HL-60/S4 treated with phorbol 12-myristate 13-acetate at 8.2 ng/mL for 4 days and 3 days (cell line): ENCODE results near the gene GJB2.

Source experiments
- in situ Hi-C: fragments of 300-500 bp; cut with MboI; formaldehyde crosslinking; loops from 2 replicates; pipeline ENCODE4 v1.15.0; 2022; ENCODE audit warnings: low sequenced_read_pairs

GJB2 gene

DNA sequence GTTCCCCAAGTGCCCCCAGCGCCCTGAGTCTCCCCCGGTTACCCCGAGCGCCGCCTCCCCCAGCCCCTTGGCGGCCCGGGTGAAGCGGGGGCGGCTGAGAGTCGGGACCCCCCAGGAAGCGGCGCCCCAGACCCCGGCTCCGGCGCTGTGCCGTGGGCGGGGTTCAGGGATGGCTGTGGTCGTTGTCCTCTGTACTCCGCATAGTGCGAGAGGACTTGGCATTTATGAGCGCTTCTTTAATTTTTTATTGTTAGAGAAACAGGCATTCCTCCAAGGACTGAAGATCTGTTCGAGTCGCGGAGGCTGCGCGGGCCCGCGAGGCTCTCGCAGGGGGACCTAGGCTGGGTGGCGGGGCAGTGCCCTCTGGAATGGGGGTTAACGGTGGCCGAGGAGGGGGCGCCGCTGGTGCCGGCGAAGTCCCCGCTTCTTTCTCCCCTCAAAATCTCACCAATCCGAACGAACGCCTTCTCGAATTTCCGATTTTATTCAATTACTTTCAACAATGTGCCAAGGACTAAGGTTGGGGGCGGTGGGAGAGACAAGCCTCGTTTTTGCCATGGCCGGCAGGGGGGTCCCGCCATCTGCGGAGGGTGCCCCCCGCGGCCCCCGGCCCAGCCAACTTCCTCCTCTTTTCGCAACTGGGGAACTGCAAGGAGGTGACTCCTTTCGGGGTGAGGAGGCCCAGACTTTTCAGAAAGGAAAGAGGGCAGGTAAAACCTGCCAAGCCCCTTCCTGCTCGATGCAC is 596 bp upstream of the GJB2 start:
- in situ Hi-C loops = loop anchor here (25.0 kb wide), 2 partner anchors 169 to 744 kb away; no protein-coding TSS in a partner anchor

DNA sequence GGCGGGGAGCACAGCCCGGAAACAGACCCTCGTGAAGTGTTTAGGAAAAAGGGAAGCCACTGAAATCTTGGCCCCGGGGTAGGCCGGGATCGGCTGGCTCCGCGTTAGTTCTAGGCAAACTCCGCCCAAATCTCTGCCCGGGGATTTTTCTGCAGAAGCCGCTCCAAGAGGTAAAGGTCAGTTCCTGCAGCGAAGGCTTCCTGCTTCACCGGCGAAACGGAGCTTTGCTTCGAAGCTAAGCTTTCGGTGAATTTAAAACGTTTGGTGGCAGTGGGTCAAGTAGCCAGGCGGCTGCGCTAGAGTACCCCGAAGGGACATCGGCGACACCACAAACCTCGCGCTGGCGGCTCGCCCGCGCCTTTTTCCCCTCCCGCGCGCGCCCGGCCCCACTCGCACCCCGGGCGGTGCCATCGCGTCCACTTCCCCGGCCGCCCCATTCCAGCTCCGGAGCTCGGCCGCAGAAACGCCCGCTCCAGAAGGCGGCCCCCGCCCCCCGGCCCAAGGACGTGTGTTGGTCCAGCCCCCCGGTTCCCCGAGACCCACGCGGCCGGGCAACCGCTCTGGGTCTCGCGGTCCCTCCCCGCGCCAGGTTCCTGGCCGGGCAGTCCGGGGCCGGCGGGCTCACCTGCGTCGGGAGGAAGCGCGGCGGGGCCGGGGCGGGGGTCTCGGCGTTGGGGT is 441 bp downstream of the GJB2 start:
- in situ Hi-C loops = loop anchor here (25.0 kb wide), 2 partner anchors 170 to 745 kb away; no protein-coding TSS in a partner anchor

DNA sequence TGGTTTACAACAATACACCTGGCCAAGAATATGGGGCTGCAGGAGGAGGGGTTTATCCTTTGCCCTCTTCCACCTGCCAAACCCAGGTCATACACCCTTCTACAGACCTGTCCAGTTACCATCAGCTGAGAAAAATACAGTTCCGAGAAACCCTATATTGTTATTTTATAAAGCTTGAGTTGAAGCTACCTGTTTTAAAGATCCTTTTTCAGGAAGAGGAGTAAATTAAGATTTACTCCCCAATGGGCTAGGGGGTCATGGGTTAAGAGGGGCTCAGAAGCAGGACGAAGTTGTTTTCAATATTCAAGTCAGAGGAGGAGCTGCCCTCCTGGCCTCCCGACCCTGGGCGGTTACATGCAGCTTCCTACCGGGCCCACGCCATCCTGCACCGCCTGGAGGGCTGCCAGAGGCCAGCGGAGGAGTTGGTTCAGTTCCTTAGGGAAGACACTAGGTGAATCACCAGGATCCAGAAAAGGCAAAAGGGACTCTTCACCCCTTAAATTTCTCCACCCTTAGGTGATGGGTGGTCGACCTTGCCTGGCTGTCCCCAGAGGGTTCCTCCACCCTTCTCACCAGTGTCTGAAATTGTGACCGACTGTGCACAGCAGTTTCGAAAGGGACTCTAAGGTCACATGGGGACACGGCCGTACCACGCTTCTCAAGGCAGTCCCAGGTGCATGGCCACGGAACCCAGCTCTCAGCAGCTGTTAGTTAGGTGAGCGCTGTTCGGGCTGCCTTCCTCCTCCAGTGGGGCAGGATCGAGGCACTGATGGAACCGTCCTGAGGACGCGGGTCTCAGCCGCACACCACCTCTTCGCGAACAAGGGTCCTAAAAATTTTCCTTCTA is 1.2 kb downstream of the GJB2 start:
- in situ Hi-C loops = loop anchor here (25.0 kb wide), 2 partner anchors 171 to 746 kb away; no protein-coding TSS in a partner anchor

DNA sequence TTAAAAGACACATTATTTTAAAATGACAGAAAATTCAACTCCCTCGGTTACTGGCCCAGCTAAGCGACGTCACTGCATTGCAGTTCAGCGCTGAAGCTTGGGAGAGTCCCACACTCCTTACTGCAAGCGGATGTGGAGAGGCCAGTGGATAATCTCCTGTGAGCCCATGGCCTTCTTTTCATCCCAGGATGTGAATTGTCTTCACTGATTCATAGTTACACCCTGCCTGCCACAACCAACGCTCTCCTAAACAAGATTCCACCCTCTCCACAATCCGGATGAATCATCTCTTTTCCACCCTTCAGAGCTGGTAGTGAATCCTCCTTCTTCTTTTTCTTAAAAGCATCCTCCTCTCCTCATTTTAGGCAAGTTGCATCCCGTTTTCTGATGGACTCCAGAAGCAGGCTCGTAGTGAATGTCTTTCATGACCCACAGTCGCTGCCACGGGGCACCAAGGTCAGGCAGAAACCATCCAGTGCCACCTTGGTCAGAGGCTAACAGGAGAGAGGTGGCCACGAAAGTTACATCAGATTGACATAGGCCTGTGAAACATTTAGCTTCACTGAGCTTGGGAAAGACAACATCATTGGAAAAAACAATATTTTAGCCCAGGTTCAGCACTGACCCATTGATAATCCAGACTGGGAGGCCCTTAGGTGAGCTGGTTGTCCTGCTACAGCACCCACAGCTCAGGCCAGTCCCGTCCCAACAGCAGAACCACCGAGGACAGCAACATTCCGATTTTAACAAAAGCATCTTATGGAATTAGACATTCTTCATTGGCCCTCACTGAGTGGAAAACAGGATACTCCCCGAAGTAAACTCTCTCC is 2.0 kb downstream of the GJB2 start:
- in situ Hi-C loops = loop anchor here (25.0 kb wide), 2 partner anchors 172 to 747 kb away; no protein-coding TSS in a partner anchor

DNA sequence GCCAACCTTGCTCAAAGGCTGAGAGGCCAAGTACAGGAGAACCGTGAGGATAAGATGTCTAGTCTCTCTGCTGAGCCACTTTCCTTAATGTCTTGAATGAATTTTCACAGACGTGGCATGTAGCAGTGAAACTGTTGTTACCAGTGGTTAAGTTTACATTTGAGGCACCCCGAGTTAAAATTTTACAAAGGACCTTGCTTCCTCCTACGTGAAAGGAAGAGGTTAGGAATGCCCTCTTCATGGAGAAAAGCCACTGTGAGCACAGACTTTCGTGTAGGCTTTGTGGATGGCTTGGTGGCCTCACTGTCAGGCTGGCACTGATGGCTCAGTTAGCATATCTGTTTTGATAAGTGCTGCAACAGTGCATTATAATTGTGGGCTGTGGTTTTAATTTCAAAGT is 2.7 kb downstream of the GJB2 start:
- in situ Hi-C loops = loop anchor here (25.0 kb wide), 2 partner anchors 172 to 747 kb away; no protein-coding TSS in a partner anchor

DNA sequence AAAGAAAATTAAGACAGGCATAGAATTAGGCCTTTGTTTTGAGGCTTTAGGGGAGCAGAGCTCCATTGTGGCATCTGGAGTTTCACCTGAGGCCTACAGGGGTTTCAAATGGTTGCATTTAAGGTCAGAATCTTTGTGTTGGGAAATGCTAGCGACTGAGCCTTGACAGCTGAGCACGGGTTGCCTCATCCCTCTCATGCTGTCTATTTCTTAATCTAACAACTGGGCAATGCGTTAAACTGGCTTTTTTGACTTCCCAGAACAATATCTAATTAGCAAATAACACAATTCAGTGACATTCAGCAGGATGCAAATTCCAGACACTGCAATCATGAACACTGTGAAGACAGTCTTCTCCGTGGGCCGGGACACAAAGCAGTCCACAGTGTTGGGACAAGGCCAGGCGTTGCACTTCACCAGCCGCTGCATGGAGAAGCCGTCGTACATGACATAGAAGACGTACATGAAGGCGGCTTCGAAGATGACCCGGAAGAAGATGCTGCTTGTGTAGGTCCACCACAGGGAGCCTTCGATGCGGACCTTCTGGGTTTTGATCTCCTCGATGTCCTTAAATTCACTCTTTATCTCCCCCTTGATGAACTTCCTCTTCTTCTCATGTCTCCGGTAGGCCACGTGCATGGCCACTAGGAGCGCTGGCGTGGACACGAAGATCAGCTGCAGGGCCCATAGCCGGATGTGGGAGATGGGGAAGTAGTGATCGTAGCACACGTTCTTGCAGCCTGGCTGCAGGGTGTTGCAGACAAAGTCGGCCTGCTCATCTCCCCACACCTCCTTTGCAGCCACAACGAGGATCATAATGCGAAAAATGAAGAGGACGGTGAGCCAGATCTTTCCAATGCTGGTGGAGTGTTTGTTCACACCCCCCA is 3.8 kb downstream of the GJB2 start:
- in situ Hi-C loops = loop anchor here (10.0 to 25.0 kb wide), 3 partner anchors 173 to 748 kb away; no protein-coding TSS in a partner anchor

DNA sequence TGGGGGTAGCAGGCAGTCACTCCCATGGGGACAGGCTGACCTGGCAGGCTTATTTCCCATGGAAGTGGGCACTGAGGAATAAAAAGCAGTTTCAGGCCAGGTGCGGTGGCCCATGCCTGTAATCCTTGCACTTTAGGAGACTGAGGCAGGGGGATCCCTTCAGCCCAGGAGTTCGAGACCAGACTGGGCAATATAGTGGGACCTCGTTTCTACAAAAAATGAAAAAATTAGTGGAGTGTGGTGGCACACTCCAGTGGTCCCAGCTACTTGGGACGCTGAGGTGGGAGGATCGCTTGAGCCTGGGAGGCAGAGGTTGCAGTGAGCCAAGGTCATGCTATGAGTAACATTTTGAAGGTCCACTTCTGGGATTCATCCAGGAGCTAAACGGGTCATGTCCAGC is 6.0 kb downstream of the GJB2 start:
- in situ Hi-C loops = loop anchor here (10.0 to 25.0 kb wide), 3 partner anchors 176 to 751 kb away; no protein-coding TSS in a partner anchor

DNA sequence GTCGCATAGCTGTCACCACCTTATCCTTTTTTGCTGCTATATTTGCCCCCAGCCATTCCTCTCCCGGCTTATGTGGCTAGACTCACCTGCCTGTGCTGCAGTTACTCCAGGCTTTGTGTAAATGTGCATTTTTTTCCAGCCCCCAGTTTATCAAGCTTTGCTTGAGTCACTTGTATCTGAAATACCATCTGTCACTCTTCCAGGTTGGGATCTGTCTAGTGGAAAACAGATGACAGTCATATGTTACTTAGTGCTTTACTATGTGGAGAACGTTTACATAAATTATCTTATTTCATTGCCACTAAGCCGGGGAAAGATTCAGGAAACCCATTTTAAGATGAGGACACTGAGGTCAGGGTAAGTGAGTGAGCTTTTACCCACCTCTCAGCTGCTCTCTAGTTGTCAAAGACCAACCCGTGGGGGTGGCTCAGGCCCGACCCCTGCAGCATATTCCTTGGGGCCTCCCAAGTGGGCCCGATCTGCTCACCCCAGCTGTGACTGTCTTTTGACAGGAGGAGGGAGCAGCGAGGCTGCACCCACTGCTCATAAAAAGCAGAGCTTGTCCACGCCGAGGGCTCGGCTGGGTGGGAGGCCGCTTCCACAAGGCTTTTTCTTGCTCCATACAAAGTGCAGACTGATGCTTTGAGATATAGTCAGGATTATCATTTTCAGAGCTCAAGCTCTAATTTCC is 7.2 kb downstream of the GJB2 start:
- in situ Hi-C loops = loop anchor here (10.0 to 25.0 kb wide), 3 partner anchors 177 to 752 kb away; no protein-coding TSS in a partner anchor

DNA sequence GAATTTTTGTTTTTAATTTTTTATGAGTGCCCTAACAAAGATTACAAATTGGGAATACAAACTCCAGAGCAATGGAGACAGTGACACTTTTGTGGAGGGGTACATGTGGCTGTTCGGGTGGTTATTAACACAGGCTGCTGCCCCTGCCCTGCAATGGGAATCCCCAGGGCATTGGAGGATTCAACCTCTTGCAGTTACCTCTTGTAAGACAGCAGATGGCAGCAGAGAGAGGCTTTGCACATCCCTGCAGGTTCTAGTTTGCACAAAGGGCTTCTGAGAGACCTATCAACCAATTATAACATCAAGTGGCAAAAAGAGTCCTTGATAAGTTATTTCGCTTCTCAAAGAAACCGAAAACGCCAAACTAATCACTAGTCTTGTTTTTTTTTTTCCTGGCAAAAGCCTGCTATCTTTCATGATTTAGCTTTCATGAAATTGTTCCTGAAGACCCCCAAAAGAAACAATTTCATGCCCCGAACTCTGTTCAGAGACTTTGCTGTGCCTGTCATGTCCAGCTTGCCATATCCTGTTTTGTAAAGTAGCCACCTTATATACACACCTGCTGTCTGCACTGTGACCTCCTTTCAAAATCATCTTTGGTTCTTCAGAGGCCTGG is 10.4 kb downstream of the GJB2 start:
- in situ Hi-C loops = loop anchor here (10.0 to 25.0 kb wide), 3 partner anchors 180 to 755 kb away; no protein-coding TSS in a partner anchor

DNA sequence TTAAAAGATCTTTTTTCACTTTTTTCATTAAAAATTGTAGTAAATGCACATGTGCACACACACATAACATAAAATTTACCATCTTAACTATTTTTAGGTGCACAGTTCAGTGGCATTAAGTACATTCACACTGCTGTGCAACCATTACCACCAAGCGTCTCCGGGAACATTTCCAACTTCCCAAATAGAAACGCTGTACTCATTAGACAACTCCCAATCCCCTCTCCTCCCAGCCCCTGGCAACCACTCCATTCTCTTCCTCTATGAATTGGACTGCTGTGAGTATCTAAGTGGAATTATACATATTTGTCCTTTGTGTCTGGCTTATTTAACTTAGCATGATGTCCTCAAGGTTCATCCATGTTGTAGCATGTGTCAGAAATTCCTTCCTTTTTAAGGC is 11.6 kb downstream of the GJB2 start:
- in situ Hi-C loops = loop anchor here (10.0 to 25.0 kb wide), 3 partner anchors 181 to 756 kb away; no protein-coding TSS in a partner anchor

DNA sequence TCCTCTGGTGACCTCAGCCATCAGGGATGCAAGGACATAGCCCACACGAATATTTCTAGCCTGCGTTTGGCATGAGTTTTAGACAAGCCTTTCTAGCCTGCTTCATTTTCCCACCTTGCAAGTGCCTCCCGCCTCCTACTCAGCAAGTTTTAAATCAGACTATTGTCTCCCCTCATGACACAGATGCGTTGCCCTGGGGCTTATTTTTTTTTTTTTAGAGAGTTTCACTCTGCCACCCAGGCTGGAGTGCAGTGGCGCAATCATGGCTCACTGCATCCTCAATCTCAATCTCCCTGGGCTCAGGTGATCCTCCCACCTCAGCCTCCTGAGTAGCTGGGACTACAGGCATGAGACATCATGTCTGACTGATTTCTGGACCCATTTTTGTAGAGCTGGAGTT is 14.6 kb downstream of the GJB2 start:
- in situ Hi-C loops = loop anchor here (25.0 kb wide), 2 partner anchors 184 to 759 kb away; no protein-coding TSS in a partner anchor

DNA sequence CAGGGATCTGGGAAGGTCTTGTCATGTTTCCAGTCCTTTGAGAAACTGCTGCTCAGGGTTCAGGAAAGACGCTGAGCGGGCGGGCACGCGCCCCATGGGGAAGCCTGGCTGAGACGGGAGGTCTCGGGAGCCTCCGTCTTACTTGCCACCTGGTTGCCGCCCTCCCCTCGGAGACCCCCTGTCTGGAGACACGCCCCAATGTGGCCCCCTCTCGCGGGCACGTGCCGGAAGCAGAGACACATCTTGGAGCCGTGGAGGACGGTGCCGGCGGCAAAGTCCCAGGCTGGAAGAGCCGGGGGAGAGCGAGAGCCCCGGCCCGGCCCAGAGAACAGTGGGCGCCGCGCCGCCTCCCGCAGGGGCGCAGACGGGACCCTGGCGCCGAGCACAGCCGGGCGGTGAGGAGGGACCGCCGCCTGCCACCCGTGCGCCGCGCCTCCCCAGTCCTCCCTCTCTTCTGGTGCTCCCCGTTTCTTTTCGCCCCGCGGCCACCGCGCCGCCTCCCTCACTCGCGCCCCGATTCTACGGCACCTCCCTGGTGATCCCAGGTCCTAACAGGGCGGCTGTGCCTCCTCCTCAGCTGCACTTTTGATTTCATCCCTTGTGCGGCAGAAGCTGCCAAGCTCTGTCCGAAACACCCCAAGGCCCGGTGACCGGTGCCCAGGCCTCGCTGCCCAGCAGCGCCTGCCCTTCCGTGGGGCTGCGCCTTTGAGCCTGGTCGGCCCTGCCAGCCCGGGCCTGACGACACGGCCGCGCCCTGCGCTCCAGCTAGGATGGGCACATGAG is 15.5 kb downstream of the GJB2 start:
- in situ Hi-C loops = loop anchor here (25.0 kb wide), 2 partner anchors 185 to 760 kb away; no protein-coding TSS in a partner anchor

DNA sequence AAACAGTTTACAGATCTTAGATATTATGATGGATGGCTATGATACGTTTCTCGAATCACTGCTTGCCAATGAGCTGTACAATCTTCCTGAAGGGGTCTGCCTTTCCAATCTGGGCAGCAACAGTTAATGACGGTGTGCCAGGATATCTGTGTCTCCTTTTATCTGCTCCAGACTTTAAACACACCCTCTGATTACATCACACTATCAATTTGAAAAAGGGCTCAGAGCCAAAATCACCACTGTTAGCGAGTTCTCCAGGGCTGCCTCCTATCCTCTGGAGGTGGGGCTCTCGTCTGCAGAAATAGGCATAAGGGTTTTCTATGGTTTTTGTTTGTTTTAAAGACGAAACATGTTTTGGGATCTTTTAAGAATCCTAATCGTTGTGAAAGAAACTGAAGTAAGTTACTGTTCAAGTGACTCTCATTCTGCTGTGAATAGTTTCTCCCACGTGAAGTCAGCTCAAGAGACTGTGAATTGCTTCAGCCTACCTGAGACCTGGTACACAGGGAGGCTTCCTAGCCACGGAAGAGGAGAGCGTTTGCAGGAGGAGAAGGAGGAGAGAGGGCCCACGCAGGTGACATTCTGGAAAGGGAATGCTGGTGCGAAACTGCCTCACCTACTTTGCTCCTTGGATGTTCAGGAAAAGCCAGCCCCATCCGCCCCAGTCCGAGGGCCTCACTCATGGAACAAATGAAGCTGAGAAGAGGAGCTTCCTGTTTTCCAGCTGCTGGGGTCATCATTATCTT is 16.7 kb downstream of the GJB2 start:
- in situ Hi-C loops = loop anchor here (25.0 kb wide), 2 partner anchors 186 to 761 kb away; no protein-coding TSS in a partner anchor

DNA sequence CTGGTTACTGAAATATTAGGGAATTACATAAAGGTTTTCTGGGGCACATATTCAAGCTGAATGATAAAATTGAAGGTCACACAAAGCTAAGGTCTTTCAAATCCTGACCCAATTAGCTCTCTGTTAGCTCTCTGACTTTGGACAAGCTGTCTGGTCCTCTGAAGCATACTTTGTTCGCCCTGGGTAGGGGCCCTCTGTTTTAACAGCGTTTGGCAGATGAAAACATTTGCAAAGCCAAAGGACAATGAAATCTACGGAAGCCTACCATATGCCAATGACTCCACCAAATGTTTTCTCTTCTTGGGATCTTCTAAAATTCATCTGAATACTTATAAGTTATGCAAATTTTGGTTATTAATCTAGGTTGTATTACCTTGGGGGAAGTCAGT is 17.3 kb downstream of the GJB2 start:
- in situ Hi-C loops = loop anchor here (25.0 kb wide), 2 partner anchors 187 to 762 kb away; no protein-coding TSS in a partner anchor

DNA sequence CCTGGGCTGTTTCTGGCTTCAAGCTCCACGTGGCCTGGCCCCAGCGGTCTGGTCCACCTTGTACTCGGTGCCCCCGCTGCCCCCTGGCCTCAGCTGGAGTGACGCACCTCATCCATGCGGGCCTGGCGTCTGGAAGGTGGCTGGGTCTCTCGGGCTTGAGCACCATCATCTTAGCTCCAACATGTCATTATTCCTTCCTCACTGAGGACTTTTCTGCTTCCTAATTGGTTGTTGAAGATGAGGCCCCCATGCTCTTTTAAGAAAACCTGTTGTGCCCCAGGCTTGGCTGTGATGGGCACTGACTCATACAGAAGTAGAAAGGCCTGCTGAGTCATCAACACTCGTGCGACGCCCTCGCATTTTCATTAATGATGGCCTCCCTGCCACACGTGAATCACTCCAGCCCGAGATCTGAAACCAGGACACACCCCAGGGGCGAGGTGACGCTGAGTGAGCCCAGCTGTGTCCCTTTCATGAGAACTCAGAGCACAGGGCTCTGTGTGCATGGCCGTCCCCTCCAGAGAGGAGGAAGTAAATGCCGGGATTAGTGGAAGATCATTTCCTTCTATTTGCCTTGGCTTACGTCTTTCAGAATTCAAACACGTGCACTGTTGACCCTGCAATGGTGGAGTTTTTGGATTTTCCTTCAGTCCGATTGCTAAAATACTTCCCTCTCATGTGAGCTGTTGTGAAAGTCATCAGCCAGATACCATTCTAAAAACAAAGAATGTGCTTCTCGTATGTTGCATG is 17.9 kb downstream of the GJB2 start:
- in situ Hi-C loops = loop anchor here (25.0 kb wide), 2 partner anchors 187 to 762 kb away; no protein-coding TSS in a partner anchor
